CD4-positive, alpha-beta T cell treated with Interleukin-4 for 4 hours (primary cell): ENCODE data around the gene COL27A1.

Experiments
- DNase-seq: peaks from one replicate; pipeline ENCODE4 v3.0.0-alpha.2; 2020

Gene COL27A1

DNA sequence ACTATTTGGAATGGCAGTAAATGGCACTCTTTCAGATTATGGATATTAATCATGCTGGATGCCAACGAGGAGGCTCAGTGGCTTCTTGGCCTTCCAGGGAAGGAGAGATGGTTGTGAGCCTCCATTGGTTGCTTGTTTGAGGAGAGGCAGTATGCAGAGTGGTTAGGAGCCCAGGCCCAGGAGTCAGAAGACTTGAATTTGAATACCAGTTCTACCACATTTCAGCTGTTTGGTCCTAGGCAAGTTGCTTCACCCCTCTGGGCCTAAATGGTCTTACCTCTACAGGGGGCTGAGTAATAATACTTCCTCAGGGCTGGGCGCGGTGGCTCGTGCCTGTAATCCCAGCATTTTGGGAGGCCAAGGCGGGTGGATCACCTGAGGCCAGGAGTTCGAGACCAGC is 52.5 kb downstream of the COL27A1 start:
- DNase-seq, result no peak

DNA sequence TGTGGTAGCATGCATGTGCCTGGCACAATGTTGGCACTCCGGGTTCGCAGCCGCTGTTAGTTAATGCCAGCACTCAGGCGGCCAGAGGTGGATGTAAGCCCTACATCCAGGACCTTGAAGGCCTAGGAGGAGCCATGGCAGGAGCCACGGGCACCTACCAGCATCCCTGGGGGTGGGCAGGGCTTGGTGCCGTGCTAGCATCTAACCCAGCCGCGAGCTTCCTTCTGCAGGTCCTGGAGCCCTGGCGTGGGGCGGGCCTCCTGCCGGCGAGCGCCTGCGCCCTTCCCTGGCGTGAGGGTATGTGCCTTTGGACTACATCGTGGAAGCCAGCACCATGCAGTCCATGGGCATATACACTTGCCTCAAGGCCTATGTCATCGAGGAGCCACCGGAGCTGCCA is 53.8 kb downstream of the COL27A1 start:
- no peak for DNase-seq

DNA sequence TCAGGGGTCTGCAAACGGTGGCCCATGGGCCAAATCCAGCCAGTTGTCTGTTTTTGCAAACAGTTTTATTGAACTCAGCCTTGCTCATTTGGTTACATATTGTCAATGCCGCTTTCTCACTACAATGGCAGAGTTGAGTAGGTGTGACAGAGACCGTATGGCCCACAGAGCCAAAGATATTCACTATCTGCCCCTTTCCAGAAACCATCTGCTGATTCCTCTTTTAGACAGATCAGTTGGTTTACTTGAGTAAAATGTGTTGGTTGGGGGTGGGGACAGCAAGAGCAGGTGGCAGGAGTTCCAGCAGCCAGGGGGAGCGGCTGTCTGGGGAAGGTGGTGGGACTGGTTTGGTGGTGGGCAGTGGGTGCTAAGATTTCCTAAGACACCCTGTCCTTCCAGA is 54.8 kb downstream of the COL27A1 start:
- no peak for DNase-seq

DNA sequence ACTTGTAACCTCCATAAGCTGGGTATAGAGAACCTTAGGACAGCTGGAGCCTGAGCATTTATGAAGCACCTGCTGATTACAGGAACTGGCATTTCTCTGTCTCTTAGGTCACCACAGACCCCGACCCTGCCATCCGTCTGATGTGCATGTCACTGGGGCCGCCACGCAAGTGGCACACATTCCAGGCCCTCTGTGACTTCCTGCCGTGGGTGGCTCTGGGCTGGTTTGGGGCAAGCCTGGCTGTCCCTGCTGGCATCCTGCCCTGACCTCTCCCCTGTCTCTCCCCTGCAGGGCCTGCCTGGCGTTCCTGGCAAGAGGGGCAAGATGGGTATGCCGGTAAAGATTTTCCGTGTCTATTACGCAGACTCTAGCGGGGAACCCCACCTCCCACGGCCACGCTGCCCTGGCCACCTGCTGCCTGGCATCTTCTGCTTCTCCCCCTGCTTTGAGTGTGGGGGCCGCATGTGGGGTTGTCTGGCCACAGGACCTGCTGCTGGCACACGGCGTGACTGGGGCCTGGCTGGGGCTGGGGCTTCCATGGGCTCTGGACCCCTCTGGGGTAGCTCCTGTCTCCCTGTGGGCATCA is 55.4 kb downstream of the COL27A1 start:
- no peak for DNase-seq

DNA sequence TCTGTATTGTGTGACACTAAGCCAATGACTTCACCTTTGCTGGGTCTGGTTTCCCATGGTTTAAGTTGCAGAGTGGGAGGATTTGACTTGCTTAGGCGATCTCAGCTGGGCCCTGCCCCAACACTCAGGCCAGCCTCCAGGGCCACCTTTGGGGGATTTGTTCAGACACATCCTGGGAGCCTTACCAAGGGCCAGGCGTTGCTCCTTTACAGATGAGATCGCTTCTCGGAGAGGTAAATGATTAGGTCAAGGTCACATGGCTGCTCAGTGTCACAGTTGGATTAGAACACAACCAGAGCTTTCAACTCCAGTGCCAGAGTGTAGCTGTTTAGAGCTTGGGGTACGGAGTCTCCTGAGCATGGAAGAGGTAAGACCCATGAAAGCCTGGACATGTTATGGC is 57.5 kb downstream of the COL27A1 start:
- no peak for DNase-seq

DNA sequence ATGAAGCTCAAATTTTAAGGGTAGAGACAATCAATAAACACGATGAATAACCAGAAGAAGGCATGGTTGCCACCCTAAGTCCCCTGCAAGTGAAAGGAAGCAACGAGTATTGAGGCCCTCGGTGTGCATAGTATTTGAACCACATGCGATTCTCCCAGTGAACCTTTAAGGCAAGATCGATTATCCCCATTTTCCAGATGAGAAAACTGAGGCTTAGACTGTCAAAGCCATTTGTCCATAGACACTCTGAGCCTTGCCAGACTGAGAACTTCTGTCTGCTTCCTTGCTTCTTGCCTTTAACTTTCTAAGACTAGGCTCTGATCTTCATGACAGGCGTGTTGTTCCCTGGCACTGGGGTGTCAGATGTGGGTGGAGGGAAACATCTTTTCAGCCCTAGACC is 58.2 kb downstream of the COL27A1 start:
- DNase-seq, result no peak

DNA sequence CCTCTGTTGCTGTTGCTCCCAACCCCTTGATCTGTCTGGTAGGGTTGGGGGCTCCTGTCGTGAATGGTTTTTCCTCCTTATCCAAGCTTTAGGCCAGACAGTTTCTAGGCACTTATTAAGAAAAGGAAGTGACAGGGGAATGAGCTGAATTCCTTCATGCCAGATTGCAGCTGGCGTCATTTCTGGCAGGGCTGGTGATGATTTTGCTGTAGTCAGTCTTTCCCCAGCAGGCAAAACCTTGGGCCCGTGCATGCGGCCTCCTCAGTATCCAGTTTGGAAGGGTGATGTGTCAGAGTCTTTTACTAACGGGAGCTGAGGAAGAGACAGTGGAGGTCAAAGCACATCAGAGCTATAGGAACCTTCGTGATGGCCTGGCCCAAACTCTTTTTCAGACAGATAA is 58.8 kb downstream of the COL27A1 start:
- DNase-seq, result no peak

DNA sequence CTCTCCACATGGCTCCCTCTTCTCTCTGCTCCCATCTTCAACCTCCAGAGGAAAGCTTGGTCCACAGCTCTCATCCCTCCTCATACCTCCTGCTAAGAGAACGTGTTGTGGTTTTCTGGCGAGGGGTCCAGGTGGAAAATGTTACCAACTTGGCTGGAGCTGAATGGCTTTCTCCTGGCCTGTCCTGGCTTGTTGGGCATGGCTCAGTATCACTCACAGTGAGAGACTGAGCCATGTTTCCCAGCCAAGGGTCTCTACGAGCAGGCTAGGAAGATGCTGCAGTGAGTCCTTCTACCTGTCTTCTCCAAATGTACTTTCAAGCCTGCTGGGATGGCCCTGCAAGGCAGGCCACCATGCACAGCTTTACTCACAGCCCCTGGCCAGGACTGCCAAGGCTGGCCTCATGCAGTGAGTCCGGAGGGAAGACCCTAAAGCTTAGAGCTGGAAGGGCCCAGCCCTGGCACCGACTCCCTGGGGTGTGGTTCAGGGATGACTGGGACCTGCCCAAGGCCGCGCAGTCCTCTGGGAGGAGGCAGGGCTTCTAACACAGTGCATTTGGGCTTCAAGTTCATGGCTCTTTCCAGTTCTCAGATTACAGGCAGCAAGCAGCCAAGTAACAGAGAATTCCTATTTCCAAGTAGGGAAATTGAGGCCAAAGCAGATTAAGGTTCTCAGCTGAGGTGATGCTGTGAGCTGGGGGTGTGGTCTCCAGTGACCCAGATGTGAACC is 59.5 kb downstream of the COL27A1 start:
- no peak for DNase-seq

DNA sequence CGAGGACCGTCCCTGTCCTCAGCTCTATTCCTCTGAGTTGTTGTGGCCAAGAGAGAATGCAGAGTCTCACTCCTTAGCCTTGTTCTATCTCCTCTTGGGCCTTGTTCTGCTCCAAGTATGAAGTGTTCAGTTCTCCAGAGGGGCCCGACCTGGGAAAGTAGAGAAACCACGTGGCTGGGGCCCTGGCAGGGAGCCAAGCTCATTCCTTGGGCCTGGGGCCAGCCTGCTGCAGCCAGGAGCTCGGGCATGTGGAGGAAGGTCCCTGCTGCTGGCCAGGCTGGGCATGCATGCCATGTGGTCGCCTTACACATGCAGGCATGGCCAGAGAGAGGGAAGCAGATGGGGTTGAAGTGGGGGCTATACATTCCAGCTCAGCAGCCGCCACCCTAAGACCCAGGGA is 60.7 kb downstream of the COL27A1 start:
- DNase-seq, result no peak

DNA sequence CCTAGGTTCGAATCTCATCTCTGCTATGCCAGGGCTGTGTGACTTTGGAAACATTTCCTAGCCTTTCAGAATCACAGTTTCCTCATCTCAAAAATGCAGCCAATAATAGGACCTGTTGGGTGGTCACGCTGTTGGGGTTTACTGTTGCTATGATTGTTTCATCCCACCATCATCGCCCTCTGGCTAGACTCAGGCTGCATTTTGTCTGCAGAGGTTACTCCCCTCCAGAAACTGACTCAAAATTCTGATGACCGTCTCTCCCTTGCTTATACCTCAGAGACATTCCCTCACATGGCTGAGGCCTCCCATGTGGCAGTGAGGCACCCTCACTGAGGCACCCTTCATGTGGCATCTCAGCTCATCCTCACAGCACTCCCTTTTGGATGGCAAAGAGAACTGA is 61.6 kb downstream of the COL27A1 start:
- no peak for DNase-seq

DNA sequence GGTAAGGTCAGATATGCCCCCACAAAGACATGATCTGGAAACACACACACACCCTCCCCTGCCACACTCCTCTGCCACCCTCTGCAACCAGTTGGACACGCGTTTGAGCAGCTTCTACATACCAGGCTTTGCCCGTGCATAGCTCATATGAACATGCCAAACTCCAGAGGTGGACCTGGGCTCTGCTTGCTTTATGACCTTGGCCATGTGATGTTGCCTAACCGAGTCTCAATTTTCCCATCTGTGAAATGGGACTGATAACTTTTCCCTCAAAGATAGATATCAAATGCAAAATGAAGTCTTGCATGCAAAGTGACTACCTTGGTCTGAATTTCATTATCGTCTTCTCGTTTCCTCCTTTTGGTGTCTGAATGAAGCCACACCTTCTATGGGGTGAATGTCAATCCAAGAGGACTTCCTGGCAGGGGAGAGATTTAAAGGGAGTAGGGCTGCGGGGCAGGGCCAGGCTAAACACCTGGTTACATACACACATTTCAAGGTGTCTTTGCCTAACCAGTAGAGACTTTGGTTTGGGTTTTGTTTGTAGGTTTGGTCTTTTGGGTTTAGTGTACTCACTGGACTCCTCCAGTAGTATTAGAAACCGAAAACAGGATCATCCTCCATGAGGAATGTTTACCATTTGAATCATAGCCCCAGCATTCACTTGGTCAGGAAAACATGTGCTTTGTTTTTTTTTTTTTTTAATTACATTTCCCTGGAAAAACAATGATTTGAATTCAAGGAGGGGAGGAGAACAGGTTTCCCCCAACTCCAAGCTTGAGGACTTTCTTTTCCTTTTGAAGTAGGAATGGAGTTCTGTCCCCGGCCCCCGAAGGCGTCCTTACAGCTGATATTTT is 63.2 kb downstream of the COL27A1 start:
- DNase-seq, result no peak

DNA sequence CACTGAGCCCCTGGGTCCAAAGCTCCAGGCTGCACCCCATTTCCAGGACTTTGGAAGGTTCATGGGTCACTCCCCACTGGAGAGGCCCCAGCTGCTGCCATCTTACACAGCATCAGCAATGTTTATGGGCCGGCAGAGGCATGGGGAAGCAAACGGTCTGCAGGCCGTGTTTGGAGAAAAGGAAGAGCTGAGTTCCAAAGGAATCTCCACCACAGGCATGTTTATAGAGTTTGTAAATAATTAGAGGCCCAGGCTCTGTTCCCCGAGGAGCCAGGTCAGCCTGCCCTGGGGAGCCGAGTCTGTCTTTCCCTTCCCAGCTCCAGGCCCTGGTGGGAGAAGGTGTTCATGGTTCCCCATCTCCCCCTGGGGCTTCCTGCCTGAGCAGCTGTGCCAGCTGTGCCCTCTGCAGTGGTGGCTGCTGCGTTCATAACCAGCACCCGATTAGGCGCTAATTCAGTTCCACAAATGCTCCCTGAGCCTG is 64.8 kb downstream of the COL27A1 start:
- no peak for DNase-seq

DNA sequence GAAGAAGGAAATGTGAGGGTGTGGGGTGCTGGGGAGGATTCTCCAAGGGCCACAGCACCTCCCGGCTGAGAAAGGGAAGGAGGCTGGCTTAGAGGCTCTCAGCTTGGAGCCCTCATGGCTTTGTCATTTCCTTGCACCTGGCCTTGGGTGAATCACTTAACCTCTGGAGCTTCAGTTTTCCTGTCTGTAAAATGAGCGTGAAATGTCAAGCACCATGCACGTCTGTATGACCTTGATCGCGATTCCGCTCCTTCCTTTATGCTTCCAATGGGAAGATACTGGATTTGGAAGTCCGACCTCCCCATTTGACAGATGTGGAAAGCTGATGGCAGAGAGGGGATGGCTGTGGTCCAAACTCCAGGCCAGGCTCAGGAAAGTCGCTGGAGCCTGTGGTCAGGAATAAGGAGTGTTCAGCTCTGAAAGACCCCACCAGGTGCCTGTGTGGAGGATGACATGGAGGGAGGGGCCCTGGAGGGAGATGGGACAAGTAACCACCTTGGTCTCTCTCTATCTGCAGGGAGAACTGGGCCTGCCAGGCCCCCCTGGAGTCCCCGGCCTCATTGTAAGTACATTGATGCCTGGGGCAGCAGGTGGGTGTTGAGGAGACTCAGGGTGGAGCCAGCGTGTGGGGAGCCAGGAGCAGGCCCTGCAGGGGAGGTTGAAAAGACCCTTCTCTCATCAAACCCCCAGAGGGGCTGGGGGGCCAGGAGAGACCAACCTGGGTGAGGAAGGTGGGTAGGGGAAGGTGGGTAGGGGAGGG is 66.5 kb downstream of the COL27A1 start:
- DNase-seq, result no peak

DNA sequence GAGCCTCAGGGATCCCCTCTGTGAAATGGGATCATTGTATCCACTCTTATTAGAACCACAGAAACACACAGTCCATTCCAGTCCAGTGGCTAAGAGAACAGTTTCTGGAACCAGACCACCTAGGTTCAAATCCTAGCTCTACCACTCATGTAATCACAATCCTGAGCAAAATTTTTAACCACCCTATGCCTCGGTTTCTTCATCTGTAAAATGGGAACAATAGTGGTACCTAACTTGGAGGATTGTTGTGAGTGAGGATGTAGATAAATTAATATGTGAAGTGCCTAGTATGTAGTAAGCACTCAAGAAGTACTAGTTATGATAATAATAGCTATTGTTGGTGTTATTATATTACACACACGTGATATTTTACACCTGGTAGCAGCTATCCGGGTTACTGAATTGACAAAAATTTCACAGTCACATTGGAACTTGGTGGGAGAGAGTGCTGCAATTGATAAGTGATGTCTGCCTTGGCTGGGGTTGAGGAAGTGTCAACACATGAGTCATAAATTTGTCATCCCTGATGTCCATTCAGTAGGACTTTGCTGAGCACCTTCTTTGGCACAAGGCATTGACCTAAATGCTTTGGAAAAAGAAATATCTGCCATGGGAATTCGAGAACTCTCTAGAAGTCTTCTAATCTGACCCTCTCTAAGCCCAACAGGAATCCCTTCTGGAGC is 68.4 kb downstream of the COL27A1 start:
- no peak for DNase-seq

DNA sequence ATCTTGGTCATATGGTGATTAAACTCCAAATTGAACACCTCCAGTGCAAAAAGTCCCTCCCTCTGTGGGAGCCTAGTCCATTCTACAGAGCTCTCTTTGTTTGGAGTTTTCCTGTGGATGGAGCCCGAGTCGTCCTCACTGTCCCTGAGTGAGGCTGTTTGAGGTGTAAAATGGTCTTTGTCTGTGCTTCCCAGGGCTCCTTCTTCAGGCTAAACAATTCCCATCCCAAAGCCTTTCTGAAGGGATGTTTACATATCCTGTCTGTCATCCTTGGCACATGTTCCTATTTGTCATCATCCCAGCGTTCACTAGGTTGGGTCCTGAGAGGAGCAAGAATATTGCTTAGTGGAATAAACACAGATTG is 68.9 kb downstream of the COL27A1 start:
- no peak for DNase-seq

DNA sequence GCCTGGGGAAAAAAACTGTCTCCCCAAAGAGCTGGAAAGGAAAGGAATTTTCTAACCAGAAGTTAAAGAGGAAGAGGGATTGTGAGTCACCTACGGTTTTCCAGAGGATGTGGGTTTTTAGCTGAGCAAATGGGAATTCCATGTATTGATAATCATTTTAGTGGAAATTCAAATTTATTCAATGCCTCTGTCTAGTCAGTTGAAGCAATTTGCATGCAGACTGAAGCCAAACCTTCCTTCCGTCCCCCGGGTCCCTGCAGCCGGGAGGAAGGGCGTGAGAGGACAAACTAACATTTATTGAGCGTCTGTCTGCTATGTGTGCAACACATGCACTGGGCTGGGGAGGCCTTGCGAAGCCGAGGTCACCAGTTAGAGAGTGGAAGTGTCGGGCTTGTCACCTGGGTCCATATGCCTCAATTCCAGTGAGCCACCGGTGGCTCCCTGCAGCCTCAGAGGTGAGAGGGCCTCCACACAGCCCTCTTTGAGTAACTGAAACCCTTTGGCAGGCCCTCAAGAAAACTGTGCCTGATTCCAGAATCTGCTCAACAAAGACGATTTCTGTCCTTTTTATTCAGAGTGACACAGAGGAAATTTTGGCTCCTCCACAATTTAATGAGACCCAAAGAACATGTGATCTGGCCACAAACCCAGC is 70.3 kb downstream of the COL27A1 start:
- DNase-seq, result no peak

DNA sequence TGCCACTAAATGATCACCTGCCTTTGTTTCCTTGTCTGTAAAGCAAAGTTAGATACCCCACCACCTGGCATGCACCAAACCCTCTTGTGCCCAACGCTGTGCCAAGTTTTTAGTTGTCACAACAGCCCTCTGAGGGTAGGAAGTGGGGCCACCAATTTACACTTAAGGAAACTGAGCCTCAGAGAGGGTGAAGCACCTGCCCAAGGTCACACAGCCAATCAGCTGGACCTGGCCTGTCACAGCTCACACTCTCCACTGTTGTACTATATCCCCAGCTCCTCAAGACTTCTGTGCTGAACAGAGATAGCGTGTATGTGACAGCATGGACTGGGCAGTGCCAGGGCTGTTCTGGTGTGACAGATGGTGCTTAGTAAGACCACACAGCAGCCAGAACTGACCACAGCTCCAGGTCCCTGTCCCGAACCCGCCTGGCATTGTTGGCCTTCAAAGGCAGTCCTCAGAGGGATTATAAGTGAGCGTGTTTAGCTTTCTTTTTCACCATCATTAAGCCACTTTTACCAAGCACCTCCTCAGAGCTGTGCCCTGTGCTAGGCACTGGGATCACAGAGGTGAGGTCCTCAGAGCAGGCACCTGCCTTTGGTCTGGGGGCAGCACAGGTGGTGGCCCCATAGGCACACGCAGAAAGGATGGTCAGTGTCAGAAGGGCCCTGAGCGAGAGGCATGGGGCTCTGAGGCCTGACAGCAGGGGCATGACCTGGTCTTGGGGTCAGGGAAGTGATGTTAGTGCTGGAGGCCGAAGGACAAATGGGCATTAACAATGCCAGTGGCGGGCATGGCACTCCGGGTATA is 71.1 kb downstream of the COL27A1 start:
- DNase-seq, result no peak

DNA sequence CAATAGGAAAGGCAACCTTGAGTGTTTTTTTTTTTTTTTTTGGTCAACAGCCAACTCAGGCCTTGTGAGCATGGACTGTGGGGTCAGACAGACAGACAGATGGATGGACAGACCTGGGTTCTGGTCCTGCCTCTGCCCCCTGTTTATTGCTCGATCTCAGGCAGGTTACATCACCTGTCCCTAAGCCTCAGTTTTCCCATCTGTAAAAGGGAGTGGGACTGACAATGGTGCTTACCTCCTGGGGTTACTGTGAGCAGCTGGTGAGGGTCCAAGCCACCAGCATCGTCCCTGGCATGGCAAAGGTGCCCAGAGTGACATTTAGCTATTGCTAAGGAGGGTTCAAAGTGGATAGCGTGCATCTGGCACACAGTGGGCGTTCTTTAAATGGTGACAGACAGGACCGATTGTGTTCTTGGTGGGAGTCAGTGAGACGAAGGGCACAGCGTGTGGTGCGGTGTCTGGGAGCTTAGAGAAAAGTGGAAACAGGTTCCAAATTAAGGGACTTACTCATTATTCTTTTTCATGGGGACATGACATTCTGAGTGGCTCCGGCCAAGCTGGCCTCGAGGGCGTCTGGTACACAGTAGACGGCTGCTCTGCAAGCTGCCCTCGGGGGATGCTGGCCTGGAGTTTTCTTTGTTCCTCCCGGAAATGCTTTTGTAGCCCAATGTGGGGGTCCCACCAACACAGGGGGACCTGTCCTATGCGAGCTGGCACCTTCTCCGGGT is 72.1 kb downstream of the COL27A1 start:
- no peak for DNase-seq

DNA sequence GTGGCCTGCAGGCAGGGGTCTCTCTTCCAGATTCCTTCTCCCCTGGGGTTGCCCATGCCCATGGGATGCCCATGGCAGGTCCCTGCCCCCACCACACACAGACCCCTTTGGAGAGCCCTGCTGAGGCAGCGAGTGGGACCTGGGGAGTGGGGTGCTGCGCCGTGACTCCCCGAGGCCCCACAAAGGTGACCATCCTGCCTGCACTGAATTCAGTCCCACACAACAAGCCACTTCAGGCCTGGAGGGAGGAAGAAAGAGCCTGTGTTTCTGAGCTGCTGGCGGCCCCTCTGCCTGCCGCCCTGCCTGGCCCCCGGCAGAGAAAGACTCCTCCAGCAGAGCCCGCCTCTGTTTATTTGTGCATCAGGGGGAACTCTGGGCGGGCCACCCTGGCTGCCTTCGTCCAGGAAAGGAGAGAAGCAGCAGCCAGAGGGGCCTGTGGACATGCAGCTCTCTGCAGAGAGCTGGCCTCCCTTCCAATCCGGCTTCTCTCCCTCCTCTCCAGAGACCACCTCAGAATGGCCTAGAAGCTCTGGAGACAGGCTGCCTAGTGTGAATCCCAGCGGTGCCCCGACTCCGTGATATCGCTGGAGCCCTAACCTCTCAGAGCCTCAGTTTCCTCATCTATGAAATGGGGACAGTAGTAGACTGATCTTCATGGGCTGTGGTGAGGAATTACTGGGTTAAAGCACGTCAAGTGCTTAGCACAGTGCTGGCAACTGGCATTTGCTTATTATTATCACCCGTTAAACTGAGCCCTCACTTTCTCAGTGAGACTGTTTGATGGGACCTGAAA is 72.9 kb downstream of the COL27A1 start:
- no peak for DNase-seq

DNA sequence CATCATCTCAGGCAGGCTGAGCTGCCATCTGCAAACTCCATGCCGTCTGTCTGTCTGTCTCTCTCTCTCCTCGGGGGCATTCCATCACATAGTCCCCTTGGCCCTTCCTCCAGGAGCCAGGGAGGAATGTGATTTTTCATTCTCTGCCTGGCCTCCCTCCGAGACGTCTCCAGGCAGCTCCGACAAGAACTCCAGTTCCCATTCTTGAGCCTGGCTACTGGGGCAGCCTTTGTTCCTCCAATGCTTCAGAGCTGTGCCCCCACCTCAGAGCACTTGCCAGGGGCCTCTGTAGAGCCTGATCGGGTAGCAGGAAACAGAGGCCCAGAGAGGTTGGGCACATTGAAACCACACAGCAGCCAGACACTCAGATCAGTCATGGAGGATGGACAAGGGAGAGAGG is 74.0 kb downstream of the COL27A1 start:
- no peak for DNase-seq
